H1 (cell line): ENCODE results near the gene GOLGA7B. TPM values are rescaled to one million over a fixed set of nuclear protein-coding genes. Genes with fewer than 3 reads are reported as not detected.

Experiments used
- CTCF ChIA-PET: fragments of 300-600 bp; sonication (Branson Sonifier 250); formaldehyde crosslinking; loops from one replicate; lab custom pipeline; 2021; ENCODE audit not compliant: partially characterized antibody; lab: Charles Lee
- POLR2A ChIA-PET: fragments of 300-600 bp; sonication (Branson Sonifier 250); formaldehyde crosslinking; loops from one replicate; lab custom pipeline; 2021; ENCODE audit warnings: inconsistent platforms; ENCODE audit not compliant: partially characterized antibody; lab: Charles Lee
- DNase-seq, 2 experiments: peaks; one replicate each; pipeline versions ENCODE4 v3.0.0 to v3.0.0-alpha.2; 2010 to 2022; ENCODE audit warnings: low spot score in 2 of 2, low read depth in 1 of 2, mixed read lengths in 1 of 2
- FAIRE-seq: peaks from 2 replicates; lab custom pipeline; 2011; peaks lifted over from hg19 to GRCh38; lab: Jason Lieb, UNC
- H2AFZ ChIP-seq: 2 replicates; pipeline ENCODE4 v1.8.1; 2012; ENCODE audit warnings: low read length, inconsistent platforms
- H2AK5ac ChIP-seq: 2 replicates; pipeline ENCODE4 v1.6.1; 2013; ENCODE audit warnings: low read depth, low read length
- H2BK120ac ChIP-seq: replicated peaks from 2 replicates; pipeline ENCODE3; 2013; ENCODE audit warnings: low read depth, low read length, inconsistent platforms
- H2BK12ac ChIP-seq: 2 replicates; pipeline ENCODE4 v1.6.1; 2013; ENCODE audit warnings: low read depth, low read length
- H2BK15ac ChIP-seq: 2 replicates; pipeline ENCODE4 v1.6.1; 2013; ENCODE audit warnings: low read length
- H2BK20ac ChIP-seq: 2 replicates; pipeline ENCODE4 v1.6.1; 2013; ENCODE audit warnings: low read length
- H2BK5ac ChIP-seq: 2 replicates; pipeline ENCODE4 v1.6.1; 2013; ENCODE audit warnings: low read depth, low read length
- H3K14ac ChIP-seq: 2 replicates; pipeline ENCODE4 v1.6.1; 2013; ENCODE audit warnings: inconsistent platforms; ENCODE audit not compliant: insufficient read length
- H3K18ac ChIP-seq: 2 replicates; pipeline ENCODE4 v1.6.1; 2013; ENCODE audit warnings: low read length; ENCODE audit errors: extremely low read depth
- H3K23ac ChIP-seq: 2 replicates; pipeline ENCODE4 v1.6.1; 2013; ENCODE audit warnings: inconsistent platforms; ENCODE audit not compliant: insufficient read length
- H3K23me2 ChIP-seq: 2 replicates; pipeline ENCODE4 v1.6.1; 2013; ENCODE audit warnings: low read depth, low read length
- H3K27ac ChIP-seq: 2 replicates; pipeline ENCODE4 v1.6.1; 2011; ENCODE audit warnings: low read depth, low read length, inconsistent platforms
- H3K27me3 ChIP-seq, 4 experiments: replicated peaks in 1 of 4; 1 replicate in 1 of 4; 2 replicates in 3 of 4; pipeline versions ENCODE4 v1.6.1 to v1.8.1; 2011 to 2013; ENCODE audit warnings: low read length in 3 of 4, mild to moderate bottlenecking in 3 of 4, inconsistent platforms in 2 of 4, mixed read lengths in 2 of 4, moderate library complexity in 1 of 4; ENCODE audit not compliant: control insufficient read depth in 3 of 4, insufficient read depth in 3 of 4; ENCODE audit errors: extremely low read depth in 1 of 4
- H3K36me3 ChIP-seq, 4 experiments: 2 replicates each; pipeline versions ENCODE4 v1.6.1 to v1.8.1; 2011 to 2013; ENCODE audit warnings: mild to moderate bottlenecking in 4 of 4, low read length in 3 of 4, moderate library complexity in 2 of 4, control low read depth in 1 of 4, inconsistent platforms in 1 of 4; ENCODE audit not compliant: insufficient read depth in 4 of 4, control insufficient read depth in 2 of 4
- H3K4ac ChIP-seq: replicated peaks from 2 replicates; pipeline ENCODE3; 2013; ENCODE audit warnings: low read length, low read depth, mixed read lengths, inconsistent platforms; ENCODE audit not compliant: insufficient read length
- H3K4me1 ChIP-seq, 4 experiments: replicated peaks in 1 of 4; 1 replicate in 1 of 4; 2 replicates in 3 of 4; pipeline versions ENCODE4 v1.6.1 to v1.8.1; 2011 to 2013; ENCODE audit warnings: low read length in 3 of 4, inconsistent platforms in 2 of 4, mixed read lengths in 1 of 4; ENCODE audit not compliant: insufficient read depth in 4 of 4, control insufficient read depth in 3 of 4
- H3K4me2 ChIP-seq, 2 experiments: 2 replicates each; pipeline versions ENCODE4 v1.6.1 to v1.8.1; 2011 to 2013; ENCODE audit warnings: low read depth in 2 of 2, low read length in 2 of 2, control low read depth in 1 of 2, inconsistent platforms in 1 of 2, mild to moderate bottlenecking in 1 of 2; ENCODE audit not compliant: insufficient read depth in 1 of 2
- H3K4me3 ChIP-seq, 4 experiments: fragments of 200-600, 300-600 bp in 1 of 4; sonication (generic), shearing (Covaris generic), sonication (Bioruptor Twin) in 1 of 4; 2 replicates each; pipeline versions ENCODE4 v1.5.1 to v1.8.1; 2011 to 2016; ENCODE audit warnings: low read length in 4 of 4, low read depth in 3 of 4, control low read depth in 2 of 4, inconsistent platforms in 2 of 4, mild to moderate bottlenecking in 2 of 4, mixed read lengths in 1 of 4, moderate library complexity in 1 of 4; ENCODE audit not compliant: insufficient read depth in 2 of 4; ENCODE audit errors: extremely low read depth in 1 of 4
- H3K56ac ChIP-seq: replicated peaks from 2 replicates; pipeline ENCODE3; 2013; ENCODE audit warnings: low read depth, mild to moderate bottlenecking, mixed read lengths, low read length, inconsistent platforms; ENCODE audit not compliant: insufficient read length
- H3K79me1 ChIP-seq: 2 replicates; pipeline ENCODE4 v1.6.1; 2013; ENCODE audit warnings: low read depth, low read length, control low read depth
- H3K79me2 ChIP-seq, 2 experiments: 2 replicates each; pipeline versions ENCODE4 v1.6.1 to v1.8.1; 2012 to 2013; ENCODE audit warnings: low read length in 2 of 2, mild to moderate bottlenecking in 2 of 2, inconsistent platforms in 1 of 2; ENCODE audit not compliant: insufficient read depth in 2 of 2, control insufficient read depth in 1 of 2
- H3K9ac ChIP-seq, 4 experiments: replicated peaks in 1 of 4; 1 replicate in 1 of 4; 2 replicates in 3 of 4; pipeline versions ENCODE4 v1.6.1 to v1.8.1; 2011 to 2013; ENCODE audit warnings: low read depth in 3 of 4, low read length in 3 of 4, control low read depth in 2 of 4, mild to moderate bottlenecking in 2 of 4, moderate library complexity in 2 of 4, inconsistent platforms in 1 of 4; ENCODE audit errors: extremely low read depth in 1 of 4
- H3K9me3 ChIP-seq, 2 experiments: 2 replicates each; pipeline versions ENCODE4 v1.6.1 to v1.8.1; 2012 to 2013; ENCODE audit warnings: mild to moderate bottlenecking in 2 of 2, moderate library complexity in 2 of 2, control low read depth in 1 of 2, inconsistent platforms in 1 of 2, low read depth in 1 of 2, low read length in 1 of 2, mixed read lengths in 1 of 2; ENCODE audit not compliant: insufficient read depth in 2 of 2
- H4K20me1 ChIP-seq, 2 experiments: replicated peaks in 1 of 2; 2 replicates each; pipeline versions ENCODE3 to v1.8.1; 2011 to 2013; ENCODE audit warnings: inconsistent platforms in 2 of 2, low read length in 2 of 2, mild to moderate bottlenecking in 1 of 2; ENCODE audit not compliant: insufficient read depth in 2 of 2, control insufficient read depth in 1 of 2
- H4K5ac ChIP-seq: 2 replicates; pipeline ENCODE4 v1.6.1; 2013; ENCODE audit warnings: low read length, low read depth, mixed read lengths, inconsistent platforms; ENCODE audit not compliant: insufficient read length
- H4K8ac ChIP-seq: 2 replicates; pipeline ENCODE4 v1.8.0; 2013; ENCODE audit warnings: mild to moderate bottlenecking, moderate library complexity, low read length, inconsistent platforms; ENCODE audit not compliant: insufficient read depth; ENCODE audit errors: extremely low read depth
- H4K91ac ChIP-seq: replicated peaks from 2 replicates; pipeline ENCODE3; 2013; ENCODE audit warnings: low read length, mixed read lengths, inconsistent platforms; ENCODE audit not compliant: insufficient read length
- ASH2L ChIP-seq: fragments of 200-600, 300-600 bp; sonication (generic); IDR thresholded peaks from one replicate; pipeline ENCODE4 v1.7.1; 2017; ENCODE audit warnings: low read length
- KDM1A ChIP-seq: fragments of 200-600, 300-600 bp; sonication (generic); IDR thresholded peaks from 2 replicates; pipeline ENCODE4 v1.7.1; 2016; ENCODE audit warnings: mild to moderate bottlenecking, low read length, borderline replicate concordance
- KDM5A ChIP-seq: fragments of 200-600 bp; IDR thresholded peaks from 2 replicates; pipeline ENCODE4 v1.7.1; 2012; ENCODE audit warnings: mild to moderate bottlenecking, low read length, inconsistent platforms, mixed read lengths
- POLR2A ChIP-seq, 2 experiments: IDR thresholded peaks; 1 replicate in 1 of 2; 2 replicates in 1 of 2; pipeline ENCODE4 v1.6.1; 2011; ENCODE audit warnings: low read depth in 2 of 2, low read length in 2 of 2, mild to moderate bottlenecking in 2 of 2; ENCODE audit errors: control extremely low read depth in 1 of 2
- RXRA ChIP-seq: IDR thresholded peaks from 2 replicates; pipeline ENCODE4 v1.6.1; 2011; ENCODE audit warnings: low read depth, mild to moderate bottlenecking, low read length, moderate library complexity; ENCODE audit not compliant: insufficient read depth
- SRF ChIP-seq: IDR thresholded peaks from 2 replicates; pipeline ENCODE4 v1.6.1; 2011; ENCODE audit warnings: mild to moderate bottlenecking, low read depth, low read length, moderate library complexity
- YY1 ChIP-seq: IDR thresholded peaks from 2 replicates; pipeline ENCODE4 v1.6.1; 2011; ENCODE audit warnings: low read depth, mild to moderate bottlenecking, low read length
- WGBS, 2 experiments: shearing (Covaris generic) in 1 of 2; methylation state at CpG; one replicate each; pipeline versions ENCODE4 v1.1.6 to v1.1.7; 2013 to 2015; ENCODE audit warnings: low lambda C conversion rate in 2 of 2, mixed read lengths in 2 of 2, inconsistent platforms in 1 of 2, low coverage in 1 of 2, missing lambda C conversion rate in 1 of 2; ENCODE audit not compliant: insufficient replicate concordance in 2 of 2, insufficient coverage in 1 of 2, insufficient read length in 1 of 2; ENCODE audit errors: extremely low coverage in 1 of 2, missing lambda C conversion rate in 1 of 2; 5-methylcytosine and 5-hydroxymethylcytosine counted together
- polyA plus RNA-seq, 7 experiments: library from polyadenylated mRNA; depleted of rRNA in 3 of 7; stranded (reverse) in 5 of 7; unstranded in 2 of 7; fragments of >200 nt in 5 of 7; fragments of 200-250 nt in 2 of 7; gene quantifications; 1 replicate in 5 of 7; 2 replicates in 1 of 7; 4 replicates in 1 of 7; pipeline versions ENCODE4 v1.2.1 to v1.2.3, GENCODE V29; 2011 to 2013; ENCODE audit warnings: missing spikeins in 2 of 7, mixed read lengths in 2 of 7
- total RNA-seq: library from RNA; stranded (reverse); fragmentation: NEBNext Ultra II Directional; extraction: Animal tissue kit (Norgen Biotek cat#: 25700); gene quantifications from 2 replicates; pipeline ENCODE4 v1.2.1, GENCODE V29; 2021
- TF ChIP-seq, protein P1 (sequence below): IDR thresholded peaks from 2 replicates; pipeline ENCODE4 v1.6.1; 2011; ENCODE audit warnings: low read depth, mild to moderate bottlenecking, low read length; ENCODE audit not compliant: insufficient read depth

Gene GOLGA7B
- total and polyA plus RNA-seq, 2 of the 8 experiments (the other 6 are each of a cell fraction or from before 2014, with no cell fraction given) = 0.04 to 0.14 TPM

DNA sequence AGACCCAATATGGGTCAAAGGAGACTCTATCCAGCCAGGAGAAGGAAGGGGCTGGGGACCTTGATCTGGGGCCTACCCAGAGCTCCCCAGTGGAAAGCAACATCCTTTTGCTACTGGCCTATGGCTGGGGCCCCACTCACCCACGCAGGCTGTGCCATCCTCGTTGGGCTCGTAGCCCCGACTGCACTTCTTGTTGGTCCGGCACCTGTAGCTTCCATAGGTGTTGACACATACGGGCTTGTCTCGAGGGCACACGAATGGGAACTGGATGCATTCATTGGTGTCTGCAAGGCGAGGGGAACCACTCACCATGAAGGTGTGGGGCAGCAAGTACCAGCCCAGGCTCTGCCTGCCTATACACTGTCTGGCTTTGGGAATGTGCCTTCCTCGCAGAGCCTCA lies 30.5 kb downstream of the GOLGA7B start:
- peaks cover 0 to 2% (median 0%) of the 10 kb centered on the region in 4 experiments; a peak in 1 of 7 replicates for H3K27me3 ChIP-seq
- H3K4ac ChIP-seq = no peak overlapping the region
- H3K18ac ChIP-seq = no peak overlapping the region
- no peaks in the 10 kb centered on the region for H3K79me2 ChIP-seq
- no peaks in the 10 kb centered on the region; the same call in 1 of the 2 replicates for H3K79me1 ChIP-seq
- no peak overlapping the region for H3K4me2 ChIP-seq
- no peak overlapping the region for H2AK5ac ChIP-seq
- POLR2A ChIA-PET = interaction anchor here (1.2 kb wide), 1 partner anchor 9 kb away, joined by 6 read pairs; no protein-coding TSS in a partner anchor
- TF ChIP-seq YY1 (no peak), KDM5A (no peak), SRF (no peak), RXRA (no peak), ASH2L (no peak), POLR2A (IDR thresholded peaks at IDR 0.05; ENCODE audit: control extremely low read depth in 1 of 2, low read depth in 2 of 2, low read length in 2 of 2) (no peak), KDM1A (no peak)
- TF ChIP-seq, protein P1, sequence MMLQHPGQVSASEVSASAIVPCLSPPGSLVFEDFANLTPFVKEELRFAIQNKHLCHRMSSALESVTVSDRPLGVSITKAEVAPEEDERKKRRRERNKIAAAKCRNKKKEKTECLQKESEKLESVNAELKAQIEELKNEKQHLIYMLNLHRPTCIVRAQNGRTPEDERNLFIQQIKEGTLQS = no peak
- TF ChIP-seq, all 59 proteins: peak for 0
- Histone ChIP-seq H2BK15ac (no peak overlapping the region), H4K8ac (no peak overlapping the region), H2AFZ (no peak overlapping the region), H3K9ac (no peak overlapping the region), H3K14ac (no peak overlapping the region), H3K23me2 (no peaks in the 10 kb centered on the region), H2BK120ac (no peak overlapping the region), H3K23ac (no peak overlapping the region), H3K4me1 (peaks cover 0 to 5% (median 2%) of the 10 kb centered on the region in 4 experiments; a peak in 5 of 7 replicates), H2BK5ac (no peak overlapping the region), H2BK12ac (no peak overlapping the region), H4K20me1 (no peaks in the 10 kb centered on the region), H3K36me3 (peaks cover 0 to 2% (median under 1%) of the 10 kb centered on the region in 4 experiments; a peak in 2 of 8 replicates), H3K4me3 (no peak overlapping the region), H3K56ac (no peak overlapping the region), H4K91ac (no peak overlapping the region), H2BK20ac (no peak overlapping the region), H3K9me3 (no peaks in the 10 kb centered on the region), H3K27ac (no peak overlapping the region), H4K5ac (no peak overlapping the region)
- no peak for FAIRE-seq
- 89% methylated on average over 10 of the region's 10 CpGs; no CpG with 5 or more reads in 1 of the 2 experiments for WGBS, 2 experiments
- CTCF ChIA-PET = interaction anchor here (0.8 to 2.1 kb wide), 4 partner anchors 9 to 22 kb away, joined by 3 to 7 read pairs (median 4); no protein-coding TSS in a partner anchor
- no peak for DNase-seq
